ENCODE measurements around the gene IL7R.

GRCh38 chr5:35826554-35826953 lies 30.1 kb upstream of the IL7R start:
- TF ChIP-seq POLR2AphosphoS5 (IDR thresholded peaks at IDR 0.05) (no peak), POLR2A (IDR thresholded peaks at IDR 0.05) (no peak), EP300 (IDR thresholded peaks at IDR 0.05) (no peak)
- TF ChIP-seq, protein P1, sequence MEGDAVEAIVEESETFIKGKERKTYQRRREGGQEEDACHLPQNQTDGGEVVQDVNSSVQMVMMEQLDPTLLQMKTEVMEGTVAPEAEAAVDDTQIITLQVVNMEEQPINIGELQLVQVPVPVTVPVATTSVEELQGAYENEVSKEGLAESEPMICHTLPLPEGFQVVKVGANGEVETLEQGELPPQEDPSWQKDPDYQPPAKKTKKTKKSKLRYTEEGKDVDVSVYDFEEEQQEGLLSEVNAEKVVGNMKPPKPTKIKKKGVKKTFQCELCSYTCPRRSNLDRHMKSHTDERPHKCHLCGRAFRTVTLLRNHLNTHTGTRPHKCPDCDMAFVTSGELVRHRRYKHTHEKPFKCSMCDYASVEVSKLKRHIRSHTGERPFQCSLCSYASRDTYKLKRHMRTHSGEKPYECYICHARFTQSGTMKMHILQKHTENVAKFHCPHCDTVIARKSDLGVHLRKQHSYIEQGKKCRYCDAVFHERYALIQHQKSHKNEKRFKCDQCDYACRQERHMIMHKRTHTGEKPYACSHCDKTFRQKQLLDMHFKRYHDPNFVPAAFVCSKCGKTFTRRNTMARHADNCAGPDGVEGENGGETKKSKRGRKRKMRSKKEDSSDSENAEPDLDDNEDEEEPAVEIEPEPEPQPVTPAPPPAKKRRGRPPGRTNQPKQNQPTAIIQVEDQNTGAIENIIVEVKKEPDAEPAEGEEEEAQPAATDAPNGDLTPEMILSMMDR (IDR thresholded peaks at IDR 0.05): no peak
